HepG2 (cell line): ENCODE data around the gene UBE2E1. TPM values are rescaled to one million over a fixed set of nuclear protein-coding genes. Genes with fewer than 3 reads are reported as not detected.

Experiments used
- ATAC-seq: fragments of 200-7000 bp; cut with Tn5 transposase; 3 replicates; pipeline ENCODE4 v1.9.1; 2020; ENCODE audit warnings: mild to moderate bottlenecking, moderate library complexity
- BruUV-seq: library from RNA; stranded (reverse); fragments of 400-500 nt; replicated peaks from 2 replicates; lab custom pipeline; 2021; lab: Mats Ljungman, UMichigan
- CTCF ChIA-PET: fragments of 300-600 bp; formaldehyde crosslinking; extraction: SDS; loops from one replicate; lab custom pipeline; 2021; ENCODE audit warnings: low total read pairs, inconsistent platforms, low intra/inter-chr PET ratio; lab: Yijun Ruan, JAX
- POLR2A ChIA-PET: fragments of 350-600 bp; sonication (Branson Sonifier 250); formaldehyde crosslinking; loops from one replicate; lab custom pipeline; 2020; ENCODE audit warnings: antibody characterized with exemption, inconsistent platforms; lab: Yijun Ruan, JAX
- DNase-seq: peaks from one replicate; pipeline ENCODE4 v3.0.0-alpha.2; 2015; ENCODE audit warnings: low spot score
- FAIRE-seq: peaks from 3 replicates; lab custom pipeline; 2011; peaks lifted over from hg19 to GRCh38; lab: Jason Lieb, UNC
- H2AFZ ChIP-seq: one replicate; pipeline ENCODE4 v1.6.1; 2011; ENCODE audit warnings: low read length, inconsistent platforms
- H3K27ac ChIP-seq: fragments of 300-600 bp; 3 replicates; pipeline ENCODE4 v1.8.0; 2011; ENCODE audit warnings: mixed run types, mild to moderate bottlenecking, mixed read lengths, low read length, inconsistent platforms; ENCODE audit not compliant: insufficient read depth; ENCODE audit errors: extremely low read length
- H3K27me3 ChIP-seq, 2 experiments: fragments of 200-600 bp in 1 of 2; 2 replicates in 1 of 2; 3 replicates in 1 of 2; pipeline versions ENCODE4 v1.6.0 to v1.8.0; 2011; ENCODE audit warnings: low read length in 2 of 2, mild to moderate bottlenecking in 2 of 2, moderate library complexity in 2 of 2, inconsistent platforms in 1 of 2; ENCODE audit not compliant: insufficient read depth in 2 of 2, control insufficient read depth in 1 of 2
- H3K36me3 ChIP-seq, 2 experiments: fragments of 200-600 bp in 1 of 2; replicated peaks in 1 of 2; 2 replicates in 1 of 2; 3 replicates in 1 of 2; pipeline versions ENCODE4 v1.5.1 to v1.8.0; 2011; ENCODE audit warnings: low read length in 2 of 2, inconsistent platforms in 1 of 2; ENCODE audit not compliant: insufficient read depth in 2 of 2, control insufficient read depth in 1 of 2
- H3K4me1 ChIP-seq: 2 replicates; pipeline ENCODE4 v1.5.1; 2012; ENCODE audit warnings: low read length, inconsistent platforms; ENCODE audit not compliant: insufficient read depth
- H3K4me2 ChIP-seq: 2 replicates; pipeline ENCODE4 v1.6.0; 2011; ENCODE audit warnings: low read depth, low read length, inconsistent platforms
- H3K4me3 ChIP-seq, 3 experiments: fragments of 200-600 bp in 1 of 3; sonication (generic), shearing (Covaris generic) in 1 of 3; replicated peaks in 1 of 3; 2 replicates each; pipeline ENCODE4 v1.5.1; 2011 to 2016; ENCODE audit warnings: low read length in 3 of 3, inconsistent platforms in 2 of 3, low read depth in 2 of 3, mild to moderate bottlenecking in 2 of 3, control low read depth in 1 of 3, mixed read lengths in 1 of 3; ENCODE audit not compliant: insufficient read depth in 1 of 3
- H3K79me2 ChIP-seq: one replicate; pipeline ENCODE4 v1.6.1; 2011; ENCODE audit warnings: low read length, inconsistent platforms; ENCODE audit not compliant: insufficient read depth
- H3K9ac ChIP-seq: 2 replicates; pipeline ENCODE4 v1.6.0; 2011; ENCODE audit warnings: mild to moderate bottlenecking, low read depth, low read length, inconsistent platforms; ENCODE audit not compliant: insufficient read depth
- H3K9me3 ChIP-seq: 2 replicates; pipeline ENCODE4 v1.5.1; 2012; ENCODE audit warnings: mild to moderate bottlenecking, low read length
- H4K20me1 ChIP-seq: 2 replicates; pipeline ENCODE4 v1.6.0; 2011; ENCODE audit warnings: inconsistent platforms, mild to moderate bottlenecking, low read length, moderate library complexity; ENCODE audit not compliant: insufficient read depth
- HDAC2 ChIP-seq: sonication (generic); formaldehyde crosslinking; IDR thresholded peaks from 2 replicates; pipeline ENCODE4 v1.4.0; 2020; ENCODE audit warnings: missing genetic modification reagents
- MLLT10 ChIP-seq: sonication (generic); formaldehyde crosslinking; IDR thresholded peaks from 2 replicates; pipeline ENCODE4 v1.4.0; 2020; ENCODE audit warnings: missing genetic modification reagents
- MYNN ChIP-seq: sonication (generic); formaldehyde crosslinking; IDR thresholded peaks from 2 replicates; pipeline ENCODE4 v1.4.0; 2020; ENCODE audit warnings: mild to moderate bottlenecking, low read depth, missing genetic modification reagents
- RBAK ChIP-seq: sonication (generic); formaldehyde crosslinking; IDR thresholded peaks from 2 replicates; pipeline ENCODE4 v1.5.1; 2020; ENCODE audit warnings: mild to moderate bottlenecking, missing genetic modification reagents
- REXO4 ChIP-seq: sonication (generic); formaldehyde crosslinking; IDR thresholded peaks from 2 replicates; pipeline ENCODE4 v1.8.0; 2022; ENCODE audit warnings: missing genetic modification reagents, mild to moderate bottlenecking, borderline replicate concordance
- ZFP37 ChIP-seq: sonication (generic); formaldehyde crosslinking; IDR thresholded peaks from 2 replicates; pipeline ENCODE4 v1.4.0; 2020; ENCODE audit warnings: missing genetic modification reagents, borderline replicate concordance
- ZNF180 ChIP-seq: sonication (generic); formaldehyde crosslinking; IDR thresholded peaks from 2 replicates; pipeline ENCODE4 v1.4.0; 2020; ENCODE audit warnings: low read depth, missing genetic modification reagents, borderline replicate concordance
- ZNF329 ChIP-seq: sonication (generic); formaldehyde crosslinking; IDR thresholded peaks from 2 replicates; pipeline ENCODE4 v1.9.0; 2021; ENCODE audit warnings: low read depth, mild to moderate bottlenecking, missing genetic modification reagents
- ZNF629 ChIP-seq: sonication (generic); formaldehyde crosslinking; conservative IDR thresholded peaks from 2 replicates; pipeline ENCODE4 v1.5.0; 2020; ENCODE audit warnings: missing genetic modification reagents
- ZSCAN20 ChIP-seq: sonication (generic); formaldehyde crosslinking; IDR thresholded peaks from 2 replicates; pipeline ENCODE4 v1.4.0; 2020; ENCODE audit warnings: missing genetic modification reagents, mild to moderate bottlenecking, borderline replicate concordance
- WGBS: methylation state at CpG from one replicate; pipeline ENCODE4 v1.1.6; 2017; ENCODE audit warnings: low lambda C conversion rate; 5-methylcytosine and 5-hydroxymethylcytosine counted together
- in situ Hi-C: cut with HindIII; loops from 2 replicates; pipeline ENCODE4 v1.10.0; 2017; ENCODE audit warnings: low pct_unique_long_range_greater_than_20kb; ENCODE audit not compliant: extremely low pct_ligation_motif_present
- intact Hi-C: fragments of 100-400 bp; cut with micrococcal nuclease; formaldehyde crosslinking; loops from one replicate; pipeline ENCODE4 v1.10.0; 2022; ENCODE audit not compliant: unreplicated experiment
- polyA plus RNA-seq, 8 experiments: library from polyadenylated mRNA; depleted of rRNA in 3 of 8; stranded (reverse) in 7 of 8; unstranded in 1 of 8; fragments of >200 nt; fragmentation: Illumina TruSeq in 4 of 8; extraction: Trizol in 4 of 8; gene quantifications; 2 replicates each; pipeline versions ENCODE4 v1.2.1 to v1.2.3, GENCODE V29; 2011 to 2016; ENCODE audit warnings: low read depth in 4 of 8, missing spikeins in 1 of 8, mixed read lengths in 1 of 8; ENCODE audit not compliant: insufficient read depth in 1 of 8
- total RNA-seq, 5 experiments: library from RNA; depleted of rRNA; stranded (reverse); fragments of >200 nt; fragmentation: Illumina TruSeq; extraction: Trizol; gene quantifications; 2 replicates each; pipeline ENCODE4 v1.2.3, GENCODE V29; 2016; ENCODE audit warnings: low read depth in 1 of 5

Gene UBE2E1
- total and polyA plus RNA-seq, 2 of the 13 experiments (the other 11 are each of a cell fraction or from before 2014, with no cell fraction given): 55.4 to 61.8 TPM

GRCh38 chr3:23796518-23796917, 9.2 kb upstream of the UBE2E1 start (continued):
- TF ChIP-seq MYNN (CRISPR knock-in tag) (no peak), ZSCAN20 (no peak)

DNA sequence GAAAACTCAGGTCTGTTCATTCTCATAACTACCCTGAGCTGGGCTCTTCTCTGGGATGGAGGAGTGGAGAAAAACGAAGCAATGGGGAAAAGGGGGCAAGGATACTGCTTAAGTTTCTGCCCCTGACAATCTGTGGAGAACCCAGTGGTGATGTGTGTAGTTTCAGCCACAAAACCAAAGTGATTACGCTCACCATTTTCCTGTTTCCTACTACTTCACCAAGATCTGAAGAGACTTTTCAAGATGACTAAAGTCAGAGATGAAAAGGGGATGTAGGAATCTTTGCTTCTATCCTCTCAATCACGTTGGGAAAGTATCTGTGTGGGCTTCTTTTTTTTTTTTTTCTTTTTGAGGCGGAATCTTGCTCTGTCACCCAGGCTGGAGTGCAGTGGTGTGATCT, 8.3 kb upstream of the UBE2E1 start:
- Histone ChIP-seq H3K27me3 (peaks cover 0 to 9% of the 10 kb centered on the region in 2 experiments; a peak in 3 of 5 replicates), H3K9ac (no peak overlapping the region), H4K20me1 (no peaks in the 10 kb centered on the region), H3K9me3 (no peaks in the 10 kb centered on the region), H3K4me1 (no peaks in the 10 kb centered on the region), H2AFZ (no peak overlapping the region), H3K79me2 (no peaks in the 10 kb centered on the region), H3K4me2 (no peak overlapping the region), H3K36me3 (no peaks in the 10 kb centered on the region), H3K4me3 (no peak overlapping the region), H3K27ac (no peak overlapping the region)
- in situ Hi-C loops: no loop called here
- intact Hi-C loops: no loop called here
- ChIA-PET CTCF (no interaction called here), POLR2A (no interaction called here)
- TF ChIP-seq HDAC2: no peak
- no peak for TF ChIP-seq ZNF180 (CRISPR knock-in tag)
- no peak for TF ChIP-seq MLLT10
- no peak for TF ChIP-seq ZNF329
- no peak for TF ChIP-seq ZNF629 (CRISPR knock-in tag)
- TF ChIP-seq ZFP37 (CRISPR knock-in tag): no peak
- TF ChIP-seq RBAK (CRISPR knock-in tag): no peak
- TF ChIP-seq REXO4 (CRISPR knock-in tag): no peak
- no TSS peak for BruUV-seq
- DNase-seq (no peak), ATAC-seq (no peak), FAIRE-seq (no peak)
- WGBS: 45% methylated on average over 4 of the region's 4 CpGs
